ENCODE data around the gene OR10T2.
"Not testable (repeated sequence)": the region's sequence is repeated elsewhere in the genome, so short reads cannot be mapped to it uniquely, and the experiment has no call there.

OR10T2 gene

GRCh38 chr1:158355773-158356285 is 43.4 kb downstream of the OR10T2 start:
- no peak for DNase-seq

- no peak for DNase-seq
These were observed 45.0 kb downstream of the OR10T2 start for GRCh38 chr1:158354255-158354654.

- DNase-seq: no peak
These were observed 45.8 kb downstream of the OR10T2 start, which contains the start of gene CD1E for GRCh38 chr1:158353303-158354075. TSS of gene CD1E (plus strand) at chr1:158353894. CDS start at chr1:158353989, 95 bp downstream.

- DNase-seq: not testable (repeated sequence)
These were observed 50.3 kb downstream of the OR10T2 start for GRCh38 chr1:158348946-158349345.
